Fibroblast of skin of left biceps (primary cell): ENCODE measurements around the gene FANCE.

ENCODE experiments used
- DNase-seq, 2 experiments: peaks; one replicate each; pipeline ENCODE4 v3.0.0-alpha.2; 2013; ENCODE audit warnings: low read depth in 2 of 2

The FANCE gene

GRCh38 chr6:35484921-35485392 is 32.8 kb downstream of the FANCE start:
- DNase-seq = no peak

- DNase-seq = no peak
These were observed 33.3 kb downstream of the FANCE start for GRCh38 chr6:35485402-35485877.

GRCh38 chr6:35486005-35486925 is 34.1 kb downstream of the FANCE start:
- DNase-seq = no peak

GRCh38 chr6:35487658-35488516 is 35.7 kb downstream of the FANCE start:
- DNase-seq = no peak

GRCh38 chr6:35488517-35488862 is 36.4 kb downstream of the FANCE start:
- DNase-seq = no peak

- DNase-seq = no peak
These were observed 36.9 kb downstream of the FANCE start for GRCh38 chr6:35489066-35489465.

- peak; percentile 80 to 81 for DNase-seq
These were observed 38.1 kb downstream of the FANCE start for GRCh38 chr6:35489995-35490791.

- DNase-seq = no peak
These were observed 38.9 kb downstream of the FANCE start for GRCh38 chr6:35490821-35491557.

- no peak for DNase-seq
These were observed 39.6 kb downstream of the FANCE start for GRCh38 chr6:35491558-35492257.

- DNase-seq = no peak
These were observed 40.3 kb downstream of the FANCE start for GRCh38 chr6:35492258-35492973.

GRCh38 chr6:35492974-35493284 is 40.8 kb downstream of the FANCE start:
- no peak for DNase-seq

GRCh38 chr6:35493307-35493983 is 41.3 kb downstream of the FANCE start:
- no peak for DNase-seq

- no peak for DNase-seq
These were observed 42.0 kb downstream of the FANCE start for GRCh38 chr6:35494161-35494563.

- DNase-seq = no peak
These were observed 43.3 kb downstream of the FANCE start for GRCh38 chr6:35495258-35496035.

GRCh38 chr6:35496036-35496840 is 44.1 kb downstream of the FANCE start:
- no peak for DNase-seq

GRCh38 chr6:35496841-35497570 is 44.9 kb downstream of the FANCE start, which contains the start of gene TEAD3:
Gene TEAD3, minus strand, starts transcription at chr6:35497079.
- no peak for DNase-seq
